NCI-H1105 (cell line): Measurements from ENCODE around the gene DIP2B.

Experiments used
- DNase-seq: peaks from one replicate; lab custom pipeline; 2025; lab: John Stamatoyannopoulos, UW

Gene DIP2B

DNA sequence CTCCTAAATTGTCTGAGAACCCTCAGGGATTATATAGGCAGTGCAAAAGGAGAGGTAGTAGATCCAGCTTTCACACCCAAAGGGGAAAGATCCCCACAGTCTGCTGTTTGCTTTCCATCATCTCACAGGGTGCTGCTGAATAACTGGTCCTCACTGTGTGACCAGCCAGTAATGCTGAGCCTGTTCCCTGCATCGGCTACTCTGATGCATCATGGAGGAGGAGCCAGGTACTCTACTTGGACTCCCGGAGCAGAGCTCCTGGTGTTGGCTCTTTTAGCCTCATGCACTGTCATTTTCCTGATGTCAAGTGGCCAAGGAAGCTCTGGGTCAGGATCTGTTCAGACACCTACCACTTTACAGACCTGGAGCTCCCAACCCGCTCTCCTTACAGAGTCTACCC, 131.7 kb downstream of the DIP2B start:
- DNase-seq, result no peak

DNA sequence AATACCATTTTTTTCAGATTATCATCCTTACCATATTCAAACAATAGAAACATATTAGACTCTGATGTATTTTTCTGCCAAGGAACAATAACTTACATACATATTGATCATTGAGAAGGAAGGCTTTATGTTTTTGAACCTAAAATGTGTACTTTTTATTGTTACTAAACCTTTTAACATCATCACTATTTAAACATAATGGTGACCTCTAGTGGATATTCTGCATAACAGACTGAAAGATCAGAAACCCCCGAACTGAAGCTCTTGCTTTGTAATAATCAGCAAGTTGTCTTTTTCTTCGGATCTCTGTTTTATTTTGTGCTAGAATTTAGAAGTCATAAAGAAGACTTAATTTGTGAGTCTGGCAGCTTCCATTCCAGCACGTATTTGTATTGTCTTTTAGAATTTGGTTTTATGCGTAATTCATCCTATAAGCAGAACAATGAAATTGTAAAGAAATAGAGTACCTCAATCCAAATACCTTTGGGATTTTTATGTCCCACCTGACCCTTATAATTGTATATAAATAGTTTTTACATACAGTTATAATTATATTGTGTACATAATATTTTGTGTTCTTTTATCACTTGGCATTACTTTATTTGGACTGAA, 133.2 kb downstream of the DIP2B start:
- peak; percentile 5 for DNase-seq

DNA sequence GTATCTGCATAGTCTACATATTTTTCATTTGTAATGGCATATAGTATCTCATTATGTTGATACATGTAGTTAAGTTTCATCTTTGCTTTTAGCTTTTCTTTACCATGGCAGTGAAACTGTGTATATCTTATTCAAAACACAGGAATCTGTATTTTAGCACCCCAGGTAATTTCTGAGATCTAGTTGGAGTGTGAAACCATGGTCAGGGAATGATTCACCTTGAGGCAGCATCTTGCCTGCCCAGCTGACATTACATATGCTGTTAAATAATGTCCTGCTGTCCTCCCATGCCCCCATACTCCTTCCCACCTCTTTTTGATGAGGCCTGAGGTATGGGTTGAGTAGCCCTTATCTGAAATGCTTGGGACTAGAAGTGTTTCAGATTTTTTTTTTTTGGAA, 133.7 kb downstream of the DIP2B start:
- DNase-seq, result no peak

DNA sequence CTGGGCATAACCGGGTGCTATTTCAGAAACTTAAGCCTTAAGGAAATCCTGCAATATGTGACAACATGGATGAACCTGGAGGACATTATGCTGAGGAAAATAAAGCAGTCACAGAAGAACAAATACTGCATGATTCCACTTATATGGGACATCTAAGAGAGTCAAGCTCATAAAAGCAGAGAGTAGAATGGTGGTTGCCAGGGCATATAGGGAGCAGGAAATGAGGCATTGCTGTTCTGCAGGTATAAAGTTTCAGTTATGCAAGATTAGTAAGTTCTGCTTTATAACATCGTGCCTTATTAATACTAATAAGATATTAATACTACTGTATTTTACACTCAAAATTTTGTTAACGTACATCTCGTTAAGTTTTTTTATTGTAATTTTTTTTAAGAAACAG, 134.9 kb downstream of the DIP2B start:
- DNase-seq, result no peak

GRCh38 chr12:50640321-50640939, 135.6 kb downstream of the DIP2B start:
- DNase-seq, result no peak

- no peak for DNase-seq
Measured at GRCh38 chr12:50641566-50641965, 136.8 kb downstream of the DIP2B start.

- no peak for DNase-seq
Measured at GRCh38 chr12:50642035-50642451, 137.3 kb downstream of the DIP2B start.

DNA sequence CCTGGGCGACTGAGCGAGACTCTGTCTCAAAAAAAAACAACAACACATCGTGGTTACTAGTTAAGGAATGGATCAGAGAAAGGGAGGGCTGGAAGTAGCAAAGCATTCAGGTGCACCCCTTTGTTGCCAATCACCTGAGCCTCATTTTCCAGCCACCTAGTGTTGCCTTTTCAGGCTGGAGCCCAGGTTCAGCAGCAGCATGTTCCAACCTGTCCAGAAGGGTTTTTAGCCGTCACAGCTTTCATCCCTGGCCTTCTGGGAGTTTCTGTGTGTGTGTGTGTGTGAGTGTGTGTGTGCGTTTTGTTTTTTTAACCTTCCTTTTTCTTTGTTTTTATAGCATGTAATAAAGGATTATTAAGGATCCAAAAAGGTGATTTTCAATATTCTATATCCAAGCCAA, 138.0 kb downstream of the DIP2B start:
- DNase-seq, result peak; percentile 26

DNA sequence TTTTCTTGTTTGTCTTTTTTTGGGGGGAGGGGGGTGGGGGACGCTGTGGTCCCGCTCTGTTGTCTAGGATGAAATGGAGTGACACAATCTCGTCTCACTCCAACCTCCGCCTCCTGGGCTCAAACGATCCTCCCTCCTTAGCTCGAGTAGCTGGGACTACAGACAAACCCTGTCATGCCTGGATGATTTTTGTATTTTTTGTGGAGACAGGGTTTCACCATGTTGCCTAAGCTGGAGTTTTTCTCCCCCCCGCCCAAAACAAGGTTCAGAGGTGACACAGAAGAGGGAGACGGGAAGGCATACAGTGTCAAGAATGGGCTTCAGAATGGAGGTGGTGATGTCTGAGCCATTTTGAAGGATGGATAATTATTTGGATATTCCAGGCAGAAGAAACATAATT, 142.2 kb downstream of the DIP2B start:
- no peak for DNase-seq

- no peak for DNase-seq
Measured at GRCh38 chr12:50647479-50647878, 142.7 kb downstream of the DIP2B start.

GRCh38 chr12:50650285-50650684, 145.5 kb downstream of the DIP2B start:
- no peak for DNase-seq

GRCh38 chr12:50655374-50655921, 150.7 kb downstream of the DIP2B start:
- no peak for DNase-seq

- DNase-seq, result no peak
Measured at GRCh38 chr12:50659260-50659659, 154.5 kb downstream of the DIP2B start.

DNA sequence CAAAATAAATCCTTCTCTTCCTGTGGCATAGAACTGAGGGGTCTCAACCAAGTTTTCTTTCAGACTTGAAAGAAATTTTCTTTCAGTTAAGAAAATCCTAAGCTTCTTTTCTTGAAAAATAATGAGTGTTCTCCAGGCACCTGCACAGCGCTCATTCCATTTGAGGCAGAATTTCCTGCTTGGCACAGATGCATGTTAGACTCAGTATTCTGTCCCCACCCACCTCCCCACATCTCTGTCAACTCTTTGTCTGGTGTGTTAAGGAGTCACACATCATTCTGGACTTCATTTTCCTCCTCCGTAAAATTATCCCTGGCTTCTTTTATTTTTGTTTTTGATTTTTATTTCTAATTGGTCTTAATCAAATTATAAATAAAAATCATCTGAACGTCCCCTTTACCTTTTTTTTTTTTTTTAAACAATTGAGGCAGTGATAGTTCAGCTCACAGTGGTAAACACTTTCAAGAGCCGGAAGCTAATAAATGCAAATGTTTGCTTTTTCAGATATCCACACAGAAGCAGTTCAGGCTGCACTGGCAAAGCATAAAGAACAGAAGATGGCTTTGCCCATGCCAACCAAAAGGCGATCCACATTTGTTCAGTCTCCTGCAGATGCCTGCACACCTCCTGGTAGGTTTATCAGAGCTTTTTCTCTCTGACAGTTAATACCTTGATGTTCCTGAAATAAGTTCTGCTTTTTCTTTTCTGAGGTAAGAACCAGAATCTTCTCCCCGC, 155.1 kb downstream of the DIP2B start:
- DNase-seq, result no peak

DNA sequence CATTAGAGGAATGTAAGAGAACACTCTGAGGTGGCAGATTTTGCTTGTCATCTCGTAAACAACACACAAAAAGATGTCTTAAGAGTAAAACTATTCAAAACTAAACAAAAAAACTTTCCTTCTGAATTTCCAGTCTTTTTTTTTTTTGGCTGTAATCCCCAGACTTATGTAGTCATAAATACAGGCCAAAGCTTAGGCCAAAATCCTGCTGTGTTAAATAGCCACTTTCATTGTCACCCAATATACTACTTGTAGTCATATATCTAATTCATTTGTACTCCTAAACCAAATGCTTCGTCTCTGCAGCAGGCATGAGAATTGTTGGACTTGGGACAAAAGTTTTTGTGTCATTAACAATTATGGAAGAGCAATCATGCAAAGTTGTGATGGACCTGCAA, 155.6 kb downstream of the DIP2B start:
- no peak for DNase-seq

DNA sequence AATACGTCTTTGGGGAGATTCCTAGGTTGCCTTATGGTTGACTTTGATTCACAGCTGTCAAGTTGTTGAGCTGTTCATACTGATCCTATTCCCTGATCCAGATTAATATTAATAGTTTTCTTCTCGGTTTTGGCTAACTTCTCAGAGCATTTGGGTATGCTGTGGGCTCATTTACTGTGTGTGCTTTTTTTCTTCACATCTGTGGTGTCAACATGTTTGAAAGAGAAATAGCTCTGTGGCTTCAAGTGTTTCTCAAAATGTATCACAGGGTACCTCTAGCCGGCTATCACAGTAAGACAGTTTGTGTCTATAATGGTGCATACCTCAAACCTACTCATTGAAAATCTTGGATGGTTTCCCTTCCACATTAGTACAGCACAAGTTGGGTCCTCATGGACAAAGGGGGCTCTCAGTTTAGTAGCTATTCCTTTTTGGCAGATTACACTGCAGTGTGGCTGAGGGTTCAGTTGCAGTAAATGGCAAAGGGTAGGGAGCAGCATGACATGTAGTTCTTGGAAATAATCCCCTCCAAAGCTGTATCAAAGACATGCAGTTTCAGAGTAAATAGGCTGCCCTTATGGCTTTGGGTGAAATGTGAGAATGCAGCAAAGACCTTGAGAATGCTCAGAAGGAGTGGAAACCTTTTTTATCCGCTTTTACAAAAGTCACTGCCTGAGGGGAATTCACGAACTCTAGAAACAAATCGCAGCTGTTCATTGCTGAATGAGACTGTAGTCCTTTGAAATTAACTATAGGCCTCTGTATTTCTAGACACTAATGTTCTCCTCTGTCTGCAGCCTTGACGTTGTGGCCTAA, 156.7 kb downstream of the DIP2B start:
- DNase-seq, result no peak

DNA sequence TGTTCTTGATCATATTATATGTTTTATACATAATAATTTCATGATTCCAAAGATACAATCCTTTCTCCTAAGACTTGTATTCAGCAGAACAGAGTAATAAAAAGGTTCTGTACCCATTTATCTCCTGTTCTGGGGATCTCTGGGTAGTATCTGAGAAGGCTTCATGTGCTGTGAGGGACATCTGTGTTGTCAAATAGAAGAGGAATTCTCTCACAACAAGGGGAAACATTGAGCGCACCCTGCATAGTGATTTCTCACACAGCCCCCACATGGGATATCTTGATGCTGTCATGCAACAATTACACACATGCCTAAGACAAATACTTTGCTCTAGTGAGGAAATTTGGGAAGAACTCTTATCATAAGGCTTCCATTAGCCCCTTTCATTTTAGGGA, 157.3 kb downstream of the DIP2B start:
- DNase-seq, result no peak

GRCh38 chr12:50665170-50665569, 160.4 kb downstream of the DIP2B start:
- no peak for DNase-seq

DNA sequence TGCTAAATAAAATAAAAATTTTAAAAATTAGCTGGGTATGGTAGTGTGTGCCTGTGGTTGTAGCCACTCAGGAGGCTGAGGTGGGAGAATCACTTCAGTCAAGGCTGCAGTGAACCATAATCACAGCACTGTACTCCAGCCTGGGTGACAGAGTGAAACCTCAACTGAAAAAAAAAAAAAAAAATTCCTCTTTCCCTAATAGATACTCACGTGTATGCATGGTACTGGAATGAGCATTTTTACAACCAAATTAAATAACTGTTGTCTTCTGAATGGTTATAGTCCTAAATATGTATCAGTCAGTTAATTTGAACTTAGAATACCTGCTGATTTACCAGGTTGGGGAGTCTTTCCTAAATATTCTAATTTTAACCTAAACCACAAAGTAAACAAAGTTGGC, 160.8 kb downstream of the DIP2B start:
- no peak for DNase-seq

GRCh38 chr12:50666023-50666422, 161.2 kb downstream of the DIP2B start:
- no peak for DNase-seq

- DNase-seq, result no peak
Measured at GRCh38 chr12:50672158-50672557, 167.4 kb downstream of the DIP2B start.

DNA sequence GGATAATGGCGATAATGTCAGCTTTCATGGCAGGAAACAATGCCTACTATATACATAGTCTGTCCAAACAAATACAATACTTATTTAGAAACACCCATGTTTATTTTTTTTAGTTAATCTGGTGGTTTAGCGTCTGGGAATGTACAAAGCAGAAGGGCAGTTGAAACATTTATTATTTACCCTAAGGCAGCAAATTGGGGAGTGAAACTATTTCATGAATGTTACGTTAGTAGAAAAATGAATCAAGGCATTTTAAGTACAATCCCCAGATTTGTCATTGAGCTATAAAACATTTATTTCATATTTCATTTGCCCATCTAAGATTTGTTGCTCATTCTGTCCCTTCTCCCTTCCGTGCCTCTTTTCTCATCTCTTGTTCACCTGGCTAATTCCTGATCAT, 172.0 kb downstream of the DIP2B start:
- DNase-seq, result no peak
